ENCODE data around the gene EXOC3L4. TPM values are rescaled to one million over a fixed set of nuclear protein-coding genes. Genes with fewer than 3 reads are reported as not detected.

Gene EXOC3L4
- total RNA-seq, 1 donor from 2014 or later: 22.9 TPM

DNA sequence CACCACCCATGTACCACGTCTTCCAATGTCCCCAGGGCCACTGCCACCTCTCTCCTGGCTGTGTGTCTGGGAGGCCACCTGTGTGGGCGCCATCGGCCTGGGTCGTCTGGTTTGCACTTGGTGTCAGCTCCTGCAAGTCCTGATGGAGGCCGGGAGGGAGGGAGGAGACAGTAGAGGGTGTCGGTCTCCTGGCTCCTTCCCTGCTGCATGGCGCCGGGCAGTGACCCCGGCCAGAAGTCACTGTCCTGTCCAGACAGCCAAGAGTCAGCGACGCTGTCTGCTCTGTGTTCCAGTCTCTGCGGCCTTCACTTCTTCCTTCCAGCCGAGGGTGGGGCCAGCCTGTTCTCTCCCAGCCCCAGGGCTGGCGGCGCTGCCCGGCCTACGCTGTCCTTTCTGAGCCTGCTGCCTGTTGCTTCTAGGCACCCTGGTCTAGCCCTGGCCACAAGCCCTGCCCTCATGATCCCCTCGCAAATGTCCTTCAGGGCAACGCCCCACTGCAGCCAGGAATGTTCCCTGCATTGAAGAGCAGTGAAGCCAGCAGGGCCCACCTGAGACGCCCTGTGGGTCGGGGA, 23.5 kb upstream of the EXOC3L4 start:
- DNase-seq (ENCODE audit: low spot score): no peak

DNA sequence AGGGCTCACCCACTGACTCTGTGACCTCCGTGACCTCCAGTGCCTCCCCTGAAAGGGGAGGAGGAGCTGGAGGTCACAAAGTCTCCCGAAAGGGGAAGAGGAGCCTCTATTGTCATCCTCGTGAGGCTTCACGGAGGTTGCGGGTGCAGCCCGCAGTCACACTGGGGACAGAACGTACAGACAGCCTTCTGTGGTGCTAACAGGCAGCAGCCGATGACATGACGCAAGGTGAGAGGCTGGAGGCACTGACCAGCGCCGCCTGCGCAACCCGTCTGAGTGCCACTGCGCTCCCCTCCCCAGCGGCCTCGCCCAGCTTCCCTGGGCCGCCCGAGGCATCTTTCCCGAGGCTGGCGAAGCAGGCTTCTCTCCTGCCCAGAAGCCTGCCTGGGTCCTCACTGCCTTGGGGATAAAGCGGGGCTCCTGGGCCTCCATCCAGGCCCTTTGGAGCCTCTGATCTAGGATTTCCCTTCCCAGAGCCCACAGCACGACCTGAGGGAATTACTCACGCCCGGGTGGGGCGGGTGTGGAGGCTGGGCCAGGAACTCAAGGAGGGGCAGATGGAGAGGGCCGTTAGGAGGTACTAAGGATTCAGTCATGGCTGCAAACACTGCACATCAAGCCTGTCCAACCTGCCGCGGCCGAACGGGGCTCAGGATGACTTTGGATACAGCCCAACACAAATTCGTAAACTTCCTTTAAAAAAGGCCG, 22.8 kb upstream of the EXOC3L4 start:
- DNase-seq (ENCODE audit: low spot score): no peak

DNA sequence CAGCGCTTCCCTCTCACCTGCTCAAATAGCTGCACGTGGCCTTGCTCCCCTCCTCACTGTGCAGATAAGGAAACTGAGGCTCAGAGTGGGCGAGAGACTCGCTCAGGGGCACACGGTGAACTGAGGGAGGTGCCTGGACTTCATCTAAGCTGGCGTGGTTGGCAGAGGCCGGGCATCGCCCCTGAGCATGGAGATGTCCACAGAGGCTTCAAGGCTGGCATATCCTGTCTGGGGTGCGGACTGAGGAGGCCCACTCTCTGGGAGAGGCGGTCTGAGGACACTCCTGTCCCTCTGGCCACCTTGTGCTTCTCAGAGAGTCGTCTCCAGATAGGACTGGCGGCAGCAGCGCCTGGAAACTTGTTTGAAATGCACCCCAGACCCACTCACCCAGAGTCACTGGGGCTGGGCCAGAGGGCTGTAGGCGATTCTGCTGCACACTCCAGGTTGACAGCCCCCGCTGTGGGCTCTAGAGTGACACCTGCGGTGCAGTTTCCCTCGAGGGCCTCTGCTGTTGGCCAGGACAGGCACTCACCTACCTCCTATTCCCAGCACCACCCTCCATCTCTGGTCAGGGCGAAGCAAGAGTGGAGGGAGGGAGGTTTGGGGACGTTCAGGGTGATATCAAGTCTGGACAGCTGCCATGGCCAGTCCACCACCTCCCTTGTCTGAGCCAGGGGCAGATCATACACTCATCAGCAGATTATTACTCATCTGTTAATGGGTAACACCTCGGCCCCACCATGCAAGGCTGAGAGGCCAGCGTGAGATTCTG, 21.7 kb upstream of the EXOC3L4 start:
- DNase-seq (ENCODE audit: low spot score): peak; percentile 89

DNA sequence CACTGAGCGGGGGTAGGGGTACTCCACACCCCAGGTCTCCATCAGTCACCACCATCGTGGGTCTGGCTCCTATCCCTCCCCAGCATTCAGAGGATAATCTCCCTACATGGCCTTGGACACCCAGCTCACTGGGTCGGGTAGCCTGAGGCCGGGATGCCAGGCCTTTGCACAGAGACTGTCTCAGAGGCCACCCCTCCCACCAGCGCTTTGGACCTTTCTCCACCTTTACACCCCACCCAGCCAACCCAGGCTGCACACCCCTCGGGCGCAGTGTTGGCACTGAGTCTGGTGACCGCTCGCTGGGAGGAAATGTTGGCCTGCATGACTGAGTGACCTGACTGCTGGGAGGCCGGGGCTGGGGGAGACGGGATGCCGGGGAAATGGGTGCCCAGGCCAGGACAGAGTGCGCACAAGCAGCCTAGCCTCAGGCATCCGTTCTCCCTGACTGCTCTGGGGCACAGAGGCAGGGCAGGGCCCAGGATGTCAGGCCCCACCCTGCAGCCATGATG, 21.1 kb upstream of the EXOC3L4 start:
- DNase-seq (ENCODE audit: low spot score): peak; percentile 70

DNA sequence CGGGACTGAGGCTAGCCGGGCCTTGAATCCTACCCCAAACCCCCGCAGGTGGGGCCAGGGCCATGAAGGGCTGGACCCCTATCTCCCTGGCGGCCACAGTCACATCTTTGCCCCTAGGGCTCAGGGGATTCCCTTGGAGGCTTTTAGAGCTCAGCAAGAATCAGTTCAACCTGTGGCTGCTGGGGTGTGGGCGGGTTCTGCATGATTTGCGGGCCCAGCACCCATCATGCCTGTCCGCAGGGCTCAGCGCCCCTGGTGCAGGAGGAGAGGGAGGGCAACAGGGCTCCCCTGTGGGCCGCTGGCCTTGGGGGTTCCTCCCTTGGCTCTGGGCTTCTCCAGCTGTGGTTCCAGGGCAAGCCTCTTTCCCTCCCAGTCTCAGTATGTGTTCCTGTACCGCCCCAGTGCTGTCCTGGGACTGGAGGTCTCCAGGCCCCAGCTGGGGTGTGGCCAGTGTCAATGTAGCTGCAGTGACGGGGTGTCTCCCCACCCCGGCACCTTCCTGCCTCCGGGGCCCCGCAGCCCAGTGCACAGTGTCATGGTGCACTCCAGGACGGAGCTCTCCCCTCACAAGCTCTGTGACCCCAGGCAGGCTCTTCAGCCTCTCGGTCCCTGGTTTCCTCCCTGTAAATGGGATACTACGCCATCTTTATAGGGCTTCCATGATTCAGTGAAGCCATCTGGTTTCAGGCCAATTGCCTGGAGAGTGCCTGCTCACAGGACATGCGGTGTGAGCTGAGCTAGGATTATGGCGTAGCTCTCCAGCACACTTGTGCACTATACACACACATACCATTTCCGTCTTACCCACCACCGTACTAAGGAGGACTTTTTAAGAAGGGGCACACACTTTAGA, 20.4 kb upstream of the EXOC3L4 start:
- no peak for DNase-seq (ENCODE audit: low spot score)

DNA sequence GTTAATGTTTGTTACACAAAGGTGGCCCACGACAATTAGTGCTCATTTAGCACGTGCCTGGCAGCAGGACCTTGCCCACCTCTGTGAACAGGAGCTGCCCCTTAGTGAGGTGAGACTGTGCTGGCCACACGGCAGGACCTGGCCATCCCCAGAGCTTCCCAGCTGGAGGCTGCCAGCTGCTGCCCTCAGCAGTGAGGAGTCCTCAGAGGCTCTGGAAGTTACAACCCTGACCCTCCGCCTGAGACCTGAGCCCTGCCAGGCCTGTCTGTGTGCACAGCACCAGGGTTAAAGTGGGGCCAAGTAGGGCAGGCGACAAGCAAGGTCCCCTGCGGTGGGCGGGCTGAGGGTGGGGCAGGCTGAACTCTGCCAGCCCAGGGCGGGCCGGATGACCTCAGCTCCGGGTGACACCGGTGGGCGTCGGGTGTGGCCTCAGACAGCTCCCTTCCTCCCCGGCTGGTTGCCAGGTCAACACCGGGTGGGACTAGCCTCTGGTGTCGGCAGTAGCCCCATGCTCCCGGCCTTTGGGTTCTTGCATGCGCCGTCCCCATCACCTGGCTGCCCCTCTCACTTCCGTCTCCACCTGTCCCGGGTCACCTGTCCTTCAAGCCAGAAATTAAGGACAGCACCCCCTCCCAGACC, 19.7 kb upstream of the EXOC3L4 start:
- peak; percentile 56 for DNase-seq (ENCODE audit: low spot score)

DNA sequence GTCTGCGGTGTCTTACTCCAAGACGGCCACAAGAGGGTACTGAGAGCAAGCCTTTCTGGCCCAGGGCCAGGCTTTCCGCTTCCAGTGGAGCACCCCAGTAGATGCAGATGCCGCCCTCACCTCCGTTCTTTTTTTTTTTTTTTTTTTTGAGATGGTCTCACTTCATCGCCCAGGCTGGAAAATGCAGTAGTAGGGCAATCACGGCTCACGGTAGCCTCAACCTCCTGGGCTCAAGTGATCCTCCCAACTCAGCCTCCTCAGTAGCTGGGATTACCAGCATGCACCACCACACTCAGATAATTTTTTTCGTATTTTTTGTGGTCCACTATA, 16.1 kb upstream of the EXOC3L4 start:
- DNase-seq (ENCODE audit: low spot score): peak; percentile 83

DNA sequence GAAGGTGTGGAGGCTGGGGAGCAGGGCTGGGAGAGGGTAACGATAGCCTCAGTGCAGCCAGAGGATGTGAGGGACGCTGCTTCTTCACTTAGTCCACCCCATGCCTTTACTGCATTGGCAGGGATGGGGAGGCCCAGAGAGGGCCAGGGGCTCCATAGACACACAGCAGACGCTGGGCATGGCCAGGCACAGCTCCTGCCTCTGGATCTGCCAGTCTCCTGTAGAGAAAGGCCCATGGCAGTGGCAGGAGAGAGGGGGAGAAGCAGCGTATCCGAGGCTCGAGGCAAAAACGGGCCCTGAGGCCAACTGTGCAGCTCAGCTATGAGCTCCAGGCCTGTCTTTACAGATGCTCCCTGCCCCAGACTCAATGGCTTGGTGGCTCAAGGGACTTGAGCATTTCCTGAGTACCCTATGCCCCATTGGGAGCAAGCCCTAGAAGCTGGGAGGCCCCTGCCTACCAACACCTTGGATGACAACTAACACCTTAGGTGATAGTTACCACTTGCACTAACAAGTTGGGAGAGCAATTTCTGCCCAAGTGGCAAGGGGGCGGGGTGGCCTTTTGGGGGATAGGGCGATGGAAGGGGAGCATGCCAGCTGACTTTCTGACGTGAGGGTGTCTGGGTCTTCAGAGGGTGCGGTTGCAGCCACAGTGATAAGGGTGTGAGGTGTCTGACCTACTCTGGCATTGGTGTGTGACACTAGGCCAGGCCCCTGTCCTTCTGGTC, 15.5 kb upstream of the EXOC3L4 start:
- DNase-seq (ENCODE audit: low spot score): no peak

DNA sequence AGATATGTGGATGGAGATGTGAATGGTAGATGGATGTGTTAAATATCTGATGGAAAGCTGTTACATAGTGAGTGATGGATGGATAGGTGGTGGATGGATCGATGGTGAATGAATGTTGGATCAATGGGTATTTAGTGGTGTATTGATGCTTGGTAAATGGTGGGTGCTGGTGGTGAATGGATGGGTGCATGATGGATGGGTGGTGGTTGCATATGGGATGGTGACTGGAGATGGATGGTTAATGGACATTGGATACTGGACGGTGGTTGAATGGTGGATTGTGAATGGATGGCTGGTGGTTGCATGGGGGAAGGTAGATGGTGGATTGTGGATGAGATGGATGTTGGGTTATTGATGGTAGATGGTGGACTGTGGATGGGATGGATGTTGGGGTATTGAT, 12.6 kb upstream of the EXOC3L4 start:
- no peak for DNase-seq (ENCODE audit: low spot score)

DNA sequence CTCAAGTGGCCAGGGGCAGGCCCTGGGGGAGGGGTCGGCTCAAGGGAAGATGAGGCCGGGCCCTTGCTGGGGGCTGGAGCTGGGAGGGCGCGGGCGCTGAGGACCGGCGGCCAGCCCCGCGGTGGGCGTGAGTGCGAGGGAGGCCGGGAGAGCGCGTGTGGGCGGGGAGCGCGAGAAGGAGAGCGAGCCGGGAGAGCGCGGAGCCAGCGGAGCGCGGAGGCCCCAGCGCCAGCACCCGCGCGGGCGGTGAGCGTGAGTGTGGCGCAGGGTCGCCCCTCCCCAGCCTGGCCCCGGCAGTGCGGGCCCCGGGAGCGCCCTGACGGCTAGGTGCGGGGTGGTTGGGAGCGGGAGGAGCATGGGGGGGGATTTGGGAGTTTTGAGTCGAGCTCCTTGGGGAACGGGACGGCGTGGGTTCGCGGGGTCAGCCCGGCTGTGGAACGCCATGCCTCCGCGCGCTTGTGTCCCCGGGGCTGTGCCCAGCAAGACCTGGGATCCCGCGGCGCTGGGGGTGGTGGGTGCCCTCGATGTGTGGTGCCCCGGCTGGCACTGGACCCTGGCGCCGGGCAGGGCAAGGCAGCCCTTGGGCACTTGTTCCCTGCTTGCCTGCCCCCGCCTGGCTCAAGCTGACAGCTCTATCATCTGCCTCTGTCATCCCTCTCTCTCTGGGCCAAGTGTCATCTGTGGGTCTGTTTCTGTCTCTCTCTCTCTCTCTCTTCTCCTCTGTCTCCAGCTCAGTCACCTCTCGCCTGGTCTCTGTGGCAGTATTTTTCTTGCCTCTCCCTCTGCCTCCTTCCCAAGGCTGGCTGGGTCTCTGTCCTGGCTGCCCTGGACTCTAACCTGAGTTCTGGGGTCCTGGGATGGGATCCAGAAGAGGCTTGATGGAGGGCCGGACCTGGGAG, 10.3 kb upstream of the EXOC3L4 start, which contains the start of gene LBHD2:
Gene LBHD2 (plus strand): TSS at position 190 of the 899 bp plus-strand sequence. CDS start 1,803 bp downstream, outside the sequence.
- no peak for DNase-seq (ENCODE audit: low spot score)

DNA sequence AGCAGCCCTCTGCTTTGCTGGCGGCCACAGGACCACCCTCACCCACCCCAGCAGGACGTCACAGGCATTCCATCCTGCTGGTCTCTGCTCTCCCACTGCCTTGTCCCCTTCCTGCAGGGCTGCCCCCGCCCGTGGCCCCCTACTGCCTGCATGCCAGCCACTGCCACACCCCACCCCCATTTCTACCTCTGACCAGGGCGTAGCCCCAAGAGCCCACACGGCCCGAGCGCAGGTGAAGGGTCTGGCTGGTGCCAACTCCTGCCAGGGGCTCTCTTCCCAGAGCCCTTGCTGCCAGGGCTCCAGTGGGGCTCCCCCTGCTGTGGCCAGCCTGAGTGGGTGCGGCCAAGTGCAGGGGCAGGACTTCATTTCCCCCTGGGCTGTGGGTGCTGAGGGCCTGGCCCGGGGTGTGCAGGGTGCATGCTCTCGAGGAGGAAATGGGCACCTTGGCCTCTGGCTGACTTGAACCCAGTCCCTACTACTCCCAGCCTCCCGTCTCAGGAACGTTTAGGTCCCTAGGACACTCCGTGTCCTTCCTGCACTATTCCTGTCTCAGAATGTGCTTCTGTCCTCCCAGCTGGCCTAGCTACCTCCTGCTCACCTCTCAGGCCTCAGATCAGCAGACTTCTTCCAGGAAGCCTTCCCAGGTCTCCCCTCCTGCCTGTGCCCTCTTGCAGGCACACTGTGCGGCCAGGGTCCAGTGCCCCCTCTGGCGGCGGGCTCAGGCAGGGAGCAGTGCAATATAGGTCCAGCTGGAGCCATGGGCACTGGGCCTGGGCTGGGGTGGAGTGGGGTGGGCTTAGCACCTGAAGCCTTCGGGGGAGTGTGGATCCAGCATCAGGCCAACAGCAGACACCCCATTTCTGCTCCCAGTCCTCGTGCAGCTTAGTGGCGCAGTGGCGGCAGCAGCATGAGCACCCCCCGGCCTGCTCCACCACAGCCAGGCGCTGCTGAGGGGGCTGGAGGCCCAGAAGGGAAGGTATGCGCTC, 9.1 kb upstream of the EXOC3L4 start:
- DNase-seq (ENCODE audit: low spot score): no peak

DNA sequence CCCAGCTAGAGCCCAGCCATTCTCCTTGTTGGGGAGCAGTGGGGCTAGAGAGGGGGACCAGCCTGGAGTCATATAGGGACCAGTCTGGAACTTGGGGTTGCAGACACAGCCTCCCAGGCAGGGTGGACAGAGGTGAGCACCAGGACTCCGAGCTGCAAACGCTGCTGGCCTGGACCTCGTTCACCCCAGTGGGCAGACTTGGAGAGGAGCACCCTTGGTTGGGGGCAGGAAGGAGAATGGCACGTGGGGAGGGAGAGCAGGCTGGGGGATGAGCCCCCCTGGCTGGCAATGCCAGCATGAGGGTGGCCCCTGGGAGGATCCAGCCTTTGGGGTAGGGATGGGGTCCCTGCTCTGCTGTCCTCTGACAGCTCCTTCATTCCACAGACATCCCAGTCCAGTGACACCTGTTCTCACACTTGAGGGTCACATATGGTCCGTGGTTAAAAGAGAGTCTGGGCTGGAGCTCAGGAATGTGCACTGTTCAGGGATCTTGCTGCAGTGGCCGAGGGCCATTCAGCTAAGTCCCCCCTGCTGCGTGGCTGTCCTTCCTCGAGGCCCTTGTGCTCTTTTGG, 7.7 kb upstream of the EXOC3L4 start:
- no peak for DNase-seq (ENCODE audit: low spot score)

DNA sequence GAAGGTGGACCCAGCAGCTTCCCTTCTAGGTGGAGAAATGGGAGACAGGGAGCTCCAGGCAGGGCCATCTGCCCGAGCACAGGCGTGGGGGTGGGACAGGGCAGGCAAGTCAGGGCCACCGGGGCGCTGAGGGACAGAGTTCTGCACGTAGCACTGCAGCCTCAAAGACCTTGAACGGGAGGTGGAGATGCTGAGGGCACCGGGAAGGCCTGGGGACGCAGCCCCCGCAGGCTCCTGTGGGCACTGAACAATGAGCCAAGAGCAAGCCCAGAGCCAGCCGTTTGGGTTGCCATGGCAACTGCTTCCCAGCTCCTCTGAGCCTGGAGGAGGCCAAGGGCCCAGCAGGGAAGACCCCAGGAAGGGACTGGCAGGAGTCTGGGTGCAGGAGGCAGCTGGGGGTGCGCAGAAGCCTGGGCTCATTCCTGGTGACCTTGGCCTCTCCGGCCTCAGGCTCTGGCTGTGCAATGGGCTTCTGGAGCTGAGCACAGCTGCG, 7.1 kb upstream of the EXOC3L4 start:
- no peak for DNase-seq (ENCODE audit: low spot score)

DNA sequence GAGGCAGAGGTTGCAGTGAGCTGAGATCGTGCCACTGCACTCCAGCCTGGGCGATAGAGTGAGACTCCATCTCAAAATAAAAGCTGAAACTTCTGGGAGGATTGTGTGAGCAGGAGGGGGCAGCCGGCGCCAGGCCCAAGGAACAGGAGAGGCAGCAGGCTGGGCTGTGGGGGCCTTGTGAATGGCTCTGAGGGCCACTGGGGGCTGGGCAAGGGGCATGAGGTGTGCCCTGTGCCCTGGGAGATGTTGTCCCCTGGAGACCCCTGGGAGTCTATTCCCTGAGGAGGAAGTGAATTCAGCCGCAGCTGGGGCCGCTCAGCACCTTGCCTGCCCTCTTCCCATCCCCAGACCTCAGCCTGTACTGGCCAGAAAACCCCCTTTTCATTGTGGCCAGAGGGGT, 5.6 kb upstream of the EXOC3L4 start:
- DNase-seq (ENCODE audit: low spot score): no peak

DNA sequence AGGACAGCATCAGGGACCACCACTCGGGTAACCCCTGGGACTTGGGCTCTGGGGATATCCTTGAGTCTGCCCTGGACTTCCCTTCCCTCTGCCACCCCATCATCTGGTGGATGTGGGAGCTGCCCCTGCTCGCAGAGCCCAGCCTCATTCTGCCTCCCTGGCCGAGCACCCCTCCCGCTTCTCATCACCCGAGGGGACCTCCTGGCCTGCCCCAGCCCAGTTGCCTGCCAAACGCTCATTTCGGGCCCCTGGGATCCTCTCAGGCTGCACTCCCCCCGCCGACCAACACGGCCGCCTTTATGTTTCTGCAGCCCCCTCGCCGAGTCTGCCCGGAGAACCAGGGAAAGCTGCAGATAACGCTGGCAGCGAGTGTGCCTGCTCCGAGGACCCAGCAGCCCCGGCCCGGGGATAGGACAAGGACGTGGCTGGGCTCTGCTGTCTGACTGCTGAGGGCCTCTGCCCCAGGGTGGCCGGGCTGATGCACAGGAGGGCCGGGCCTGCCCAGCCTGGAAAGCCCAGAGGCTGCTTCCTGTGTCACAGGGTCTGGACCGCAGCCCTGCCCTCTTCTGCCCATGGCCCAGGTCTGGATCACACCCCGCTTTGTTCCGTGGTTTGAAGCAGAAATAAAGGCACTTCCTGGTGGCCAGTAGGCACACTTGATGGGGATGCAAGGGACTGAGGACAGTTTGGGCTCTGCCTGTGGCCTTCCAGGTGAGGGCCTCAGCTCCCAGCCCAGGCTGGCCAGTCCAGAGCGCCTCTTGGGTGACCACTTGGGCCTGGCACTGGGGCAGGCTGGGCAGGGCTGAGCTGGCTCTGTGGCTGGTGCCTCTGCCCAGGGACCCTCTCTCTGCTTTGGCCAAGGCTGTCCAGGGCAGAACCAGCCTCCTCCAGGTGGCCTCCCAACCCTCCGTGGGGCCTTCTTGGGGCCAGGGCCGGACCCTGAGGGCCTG, 4.9 kb upstream of the EXOC3L4 start:
- DNase-seq (ENCODE audit: low spot score): no peak

DNA sequence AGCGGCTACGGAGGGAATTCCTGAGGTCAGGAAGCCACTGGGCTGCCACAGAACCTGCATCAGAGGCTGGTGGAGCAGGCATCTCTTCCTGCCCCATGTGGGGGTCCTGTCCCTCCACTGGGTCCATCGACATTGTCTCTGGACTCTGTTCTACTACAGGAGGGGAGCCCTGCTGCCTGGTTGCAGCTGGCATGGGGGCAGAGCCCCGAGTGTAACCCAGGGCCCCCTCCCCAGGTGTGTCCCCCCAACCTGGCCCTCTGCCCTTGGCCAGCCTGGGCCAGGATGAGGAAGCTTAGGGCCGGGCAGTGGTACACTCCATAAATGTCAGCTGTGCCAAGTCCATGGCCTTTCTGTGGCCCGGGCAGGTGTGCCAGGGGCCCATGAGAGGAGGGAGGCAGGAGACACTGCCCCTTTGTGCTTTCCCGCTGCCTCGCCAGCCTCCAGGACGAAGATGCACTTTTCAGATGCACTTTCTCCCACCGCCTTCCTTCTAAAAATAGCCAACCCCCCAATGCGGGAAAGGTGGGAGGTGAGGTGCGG, 4.0 kb upstream of the EXOC3L4 start:
- no peak for DNase-seq (ENCODE audit: low spot score)

Measured in mucosa of gallbladder (tissue), 1 donor.